HepG2 (cell line): ENCODE measurements around the gene XAF1. TPM values are rescaled to one million over a fixed set of nuclear protein-coding genes. Genes with fewer than 3 reads are reported as not detected.
A peak's percentile ranks its signal among the peaks of the same experiment; 100 is the strongest.

ENCODE experiments used
- DZIP1 ChIP-seq: sonication (generic); formaldehyde crosslinking; IDR thresholded peaks from 2 replicates; pipeline ENCODE4 v1.5.0; 2020; ENCODE audit warnings: mild to moderate bottlenecking, missing genetic modification reagents
- EED ChIP-seq: sonication (generic); formaldehyde crosslinking; IDR thresholded peaks from 2 replicates; pipeline ENCODE4 v1.5.0; 2020; ENCODE audit warnings: mild to moderate bottlenecking, missing genetic modification reagents
- HMG20A ChIP-seq: IDR thresholded peaks from 2 replicates; pipeline ENCODE4 v1.6.1; 2016; ENCODE audit warnings: borderline replicate concordance
- HNF4A ChIP-seq: sonication (generic); formaldehyde crosslinking; IDR thresholded peaks from 2 replicates; pipeline ENCODE4 v1.4.0; 2020; ENCODE audit warnings: missing genetic modification reagents
- HNRNPUL1 ChIP-seq: fragments of 200-400 bp; formaldehyde crosslinking; IDR thresholded peaks from 2 replicates; pipeline ENCODE4 v1.6.1; 2017; ENCODE audit warnings: low read depth, mild to moderate bottlenecking, low read length, moderate library complexity
- IRF1 ChIP-seq: sonication (generic); formaldehyde crosslinking; IDR thresholded peaks from 2 replicates; pipeline ENCODE4 v1.4.0; 2020; ENCODE audit warnings: low read depth, mild to moderate bottlenecking, missing genetic modification reagents
- NCOR1 ChIP-seq: fragments of 200-600 bp; sonication (generic); IDR thresholded peaks from 2 replicates; pipeline ENCODE4 v1.7.0; 2017; ENCODE audit warnings: antibody characterized with exemption, low read length, borderline replicate concordance
- ONECUT2 ChIP-seq: sonication (generic); formaldehyde crosslinking; IDR thresholded peaks from 2 replicates; pipeline ENCODE4 v1.4.0; 2020; ENCODE audit warnings: missing genetic modification reagents
- PHF20 ChIP-seq: sonication (generic); formaldehyde crosslinking; IDR thresholded peaks from 2 replicates; pipeline ENCODE4 v1.5.0; 2020; ENCODE audit warnings: mild to moderate bottlenecking, missing genetic modification reagents
- RARA ChIP-seq: IDR thresholded peaks from 2 replicates; pipeline ENCODE4 v1.6.1; 2016; ENCODE audit warnings: missing genetic modification reagents, missing compliant biosample characterization
- RXRA ChIP-seq: sonication (generic); formaldehyde crosslinking; IDR thresholded peaks from 2 replicates; pipeline ENCODE4 v1.5.1; 2020; ENCODE audit warnings: missing genetic modification reagents
- TARDBP ChIP-seq: sonication (generic); formaldehyde crosslinking; IDR thresholded peaks from 2 replicates; pipeline ENCODE4 v1.8.0; 2022; ENCODE audit warnings: mild to moderate bottlenecking, missing genetic modification reagents
- THYN1 ChIP-seq: sonication (generic); formaldehyde crosslinking; IDR thresholded peaks from 2 replicates; pipeline ENCODE4 v1.8.1; 2023; ENCODE audit warnings: low read depth, mild to moderate bottlenecking, moderate library complexity, missing genetic modification reagents, borderline replicate concordance
- ZBTB21 ChIP-seq: sonication (generic); formaldehyde crosslinking; IDR thresholded peaks from 2 replicates; pipeline ENCODE4 v1.4.0; 2020; ENCODE audit warnings: missing genetic modification reagents
- ZFP36L2 ChIP-seq: sonication (generic); formaldehyde crosslinking; IDR thresholded peaks from 2 replicates; pipeline ENCODE4 v1.4.0; 2020; ENCODE audit warnings: missing genetic modification reagents
- ZNF569 ChIP-seq: sonication (generic); formaldehyde crosslinking; IDR thresholded peaks from 2 replicates; pipeline ENCODE4 v1.5.0; 2020; ENCODE audit warnings: mild to moderate bottlenecking, missing genetic modification reagents, moderate library complexity, borderline replicate concordance
- polyA plus RNA-seq, 8 experiments: library from polyadenylated mRNA; depleted of rRNA in 3 of 8; stranded (reverse) in 7 of 8; unstranded in 1 of 8; fragments of >200 nt; fragmentation: Illumina TruSeq in 4 of 8; extraction: Trizol in 4 of 8; gene quantifications; 2 replicates each; pipeline versions ENCODE4 v1.2.1 to v1.2.3, GENCODE V29; 2011 to 2016; ENCODE audit warnings: low read depth in 4 of 8, missing spikeins in 1 of 8, mixed read lengths in 1 of 8; ENCODE audit not compliant: insufficient read depth in 1 of 8
- total RNA-seq, 5 experiments: library from RNA; depleted of rRNA; stranded (reverse); fragments of >200 nt; fragmentation: Illumina TruSeq; extraction: Trizol; gene quantifications; 2 replicates each; pipeline ENCODE4 v1.2.3, GENCODE V29; 2016; ENCODE audit warnings: low read depth in 1 of 5
- TF ChIP-seq, protein P1 (sequence below): IDR thresholded peaks from 2 replicates; pipeline ENCODE4 v1.6.1; 2012; ENCODE audit warnings: low read length, improper control_type of control experiment
- TF ChIP-seq, protein P2 (sequence below): sonication (generic); formaldehyde crosslinking; conservative IDR thresholded peaks from 2 replicates; pipeline ENCODE4 v1.5.0; 2020; ENCODE audit warnings: missing genetic modification reagents
- TF ChIP-seq, protein P3 (sequence below): sonication (generic); formaldehyde crosslinking; IDR thresholded peaks from 2 replicates; pipeline ENCODE4 v1.5.0; 2020; ENCODE audit warnings: mild to moderate bottlenecking, missing genetic modification reagents, borderline replicate concordance

XAF1 gene
- total and polyA plus RNA-seq, 2 of the 13 experiments (the other 11 are each of a cell fraction or from before 2014, with no cell fraction given) = 1.2 to 2.4 TPM

DNA sequence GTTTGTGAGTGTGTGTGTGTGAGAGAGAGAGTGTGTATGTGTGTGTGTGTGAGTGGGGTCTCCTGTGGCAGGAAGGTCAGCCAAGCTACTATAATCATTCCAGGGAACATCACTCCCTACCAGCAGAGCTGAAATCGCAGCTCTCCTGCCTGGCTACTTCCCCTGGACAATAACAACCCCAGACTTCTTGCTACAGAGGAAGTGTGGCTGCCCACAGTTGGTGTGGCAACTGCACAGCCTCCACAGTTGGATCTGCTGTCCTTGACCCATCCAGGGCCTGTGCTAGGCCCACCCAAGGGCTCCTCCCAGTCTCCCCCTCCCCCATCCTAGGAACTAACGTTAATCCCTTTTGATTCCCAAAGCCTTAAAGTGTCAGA, 44.2 kb upstream of the XAF1 start (continued):
- 0 out of 2 replicates have a peak, but pooled peaks have one; percentile 32 for TF ChIP-seq PHF20 (CRISPR knock-in tag)
- TF ChIP-seq RARA (CRISPR knock-in tag) = peak; percentile 90
- TF ChIP-seq HMG20A = no peak; the same call in 1 of the 2 replicates
- no peak for TF ChIP-seq ZFP36L2 (CRISPR knock-in tag)
- no peak for TF ChIP-seq IRF1 (CRISPR knock-in tag)
- TF ChIP-seq THYN1 (CRISPR knock-in tag) = no peak
- TF ChIP-seq DZIP1 = no peak
- TF ChIP-seq EED (CRISPR knock-in tag) = no peak
- no peak for TF ChIP-seq ONECUT2 (CRISPR knock-in tag)
- no peak for TF ChIP-seq NCOR1
- TF ChIP-seq, protein P1, sequence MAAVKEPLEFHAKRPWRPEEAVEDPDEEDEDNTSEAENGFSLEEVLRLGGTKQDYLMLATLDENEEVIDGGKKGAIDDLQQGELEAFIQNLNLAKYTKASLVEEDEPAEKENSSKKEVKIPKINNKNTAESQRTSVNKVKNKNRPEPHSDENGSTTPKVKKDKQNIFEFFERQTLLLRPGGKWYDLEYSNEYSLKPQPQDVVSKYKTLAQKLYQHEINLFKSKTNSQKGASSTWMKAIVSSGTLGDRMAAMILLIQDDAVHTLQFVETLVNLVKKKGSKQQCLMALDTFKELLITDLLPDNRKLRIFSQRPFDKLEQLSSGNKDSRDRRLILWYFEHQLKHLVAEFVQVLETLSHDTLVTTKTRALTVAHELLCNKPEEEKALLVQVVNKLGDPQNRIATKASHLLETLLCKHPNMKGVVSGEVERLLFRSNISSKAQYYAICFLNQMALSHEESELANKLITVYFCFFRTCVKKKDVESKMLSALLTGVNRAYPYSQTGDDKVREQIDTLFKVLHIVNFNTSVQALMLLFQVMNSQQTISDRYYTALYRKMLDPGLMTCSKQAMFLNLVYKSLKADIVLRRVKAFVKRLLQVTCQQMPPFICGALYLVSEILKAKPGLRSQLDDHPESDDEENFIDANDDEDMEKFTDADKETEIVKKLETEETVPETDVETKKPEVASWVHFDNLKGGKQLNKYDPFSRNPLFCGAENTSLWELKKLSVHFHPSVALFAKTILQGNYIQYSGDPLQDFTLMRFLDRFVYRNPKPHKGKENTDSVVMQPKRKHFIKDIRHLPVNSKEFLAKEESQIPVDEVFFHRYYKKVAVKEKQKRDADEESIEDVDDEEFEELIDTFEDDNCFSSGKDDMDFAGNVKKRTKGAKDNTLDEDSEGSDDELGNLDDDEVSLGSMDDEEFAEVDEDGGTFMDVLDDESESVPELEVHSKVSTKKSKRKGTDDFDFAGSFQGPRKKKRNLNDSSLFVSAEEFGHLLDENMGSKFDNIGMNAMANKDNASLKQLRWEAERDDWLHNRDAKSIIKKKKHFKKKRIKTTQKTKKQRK = no peak
- TF ChIP-seq TARDBP = peak; percentile 26; the same call in 1 of the 2 replicates
- TF ChIP-seq, protein P2, sequence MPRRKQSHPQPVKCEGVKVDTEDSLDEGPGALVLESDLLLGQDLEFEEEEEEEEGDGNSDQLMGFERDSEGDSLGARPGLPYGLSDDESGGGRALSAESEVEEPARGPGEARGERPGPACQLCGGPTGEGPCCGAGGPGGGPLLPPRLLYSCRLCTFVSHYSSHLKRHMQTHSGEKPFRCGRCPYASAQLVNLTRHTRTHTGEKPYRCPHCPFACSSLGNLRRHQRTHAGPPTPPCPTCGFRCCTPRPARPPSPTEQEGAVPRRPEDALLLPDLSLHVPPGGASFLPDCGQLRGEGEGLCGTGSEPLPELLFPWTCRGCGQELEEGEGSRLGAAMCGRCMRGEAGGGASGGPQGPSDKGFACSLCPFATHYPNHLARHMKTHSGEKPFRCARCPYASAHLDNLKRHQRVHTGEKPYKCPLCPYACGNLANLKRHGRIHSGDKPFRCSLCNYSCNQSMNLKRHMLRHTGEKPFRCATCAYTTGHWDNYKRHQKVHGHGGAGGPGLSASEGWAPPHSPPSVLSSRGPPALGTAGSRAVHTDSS (CRISPR knock-in tag) = no peak
- TF ChIP-seq RXRA (CRISPR knock-in tag) = peak; percentile 53; the same call in 1 of the 2 replicates
- TF ChIP-seq ZNF569 (CRISPR knock-in tag) = no peak
- TF ChIP-seq HNRNPUL1 = no peak
- TF ChIP-seq HNF4A = peak; percentile 63
- TF ChIP-seq ZBTB21 (CRISPR knock-in tag) = no peak
- TF ChIP-seq, protein P3, sequence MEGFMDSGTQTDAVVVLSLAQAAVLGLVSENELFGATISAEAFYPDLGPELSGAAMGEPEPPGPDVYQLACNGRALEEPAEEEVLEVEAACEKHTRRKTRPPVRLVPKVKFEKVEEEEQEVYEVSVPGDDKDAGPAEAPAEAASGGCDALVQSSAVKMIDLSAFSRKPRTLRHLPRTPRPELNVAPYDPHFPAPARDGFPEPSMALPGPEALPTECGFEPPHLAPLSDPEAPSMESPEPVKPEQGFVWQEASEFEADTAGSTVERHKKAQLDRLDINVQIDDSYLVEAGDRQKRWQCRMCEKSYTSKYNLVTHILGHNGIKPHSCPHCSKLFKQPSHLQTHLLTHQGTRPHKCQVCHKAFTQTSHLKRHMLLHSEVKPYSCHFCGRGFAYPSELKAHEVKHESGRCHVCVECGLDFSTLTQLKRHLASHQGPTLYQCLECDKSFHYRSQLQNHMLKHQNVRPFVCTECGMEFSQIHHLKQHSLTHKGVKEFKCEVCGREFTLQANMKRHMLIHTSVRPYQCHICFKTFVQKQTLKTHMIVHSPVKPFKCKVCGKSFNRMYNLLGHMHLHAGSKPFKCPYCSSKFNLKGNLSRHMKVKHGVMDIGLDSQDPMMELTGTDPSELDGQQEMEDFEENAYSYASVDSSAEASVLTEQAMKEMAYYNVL (CRISPR knock-in tag) = no peak
